MM.1S (cell line): ENCODE results near the gene COPS8.

Source experiments
- DNase-seq: peaks from one replicate; pipeline ENCODE4 v3.0.0-alpha.2; 2015
- H2AFZ ChIP-seq: fragments of 300-600 bp; sonication (generic); 2 replicates; pipeline ENCODE4 v1.6.0; 2016; ENCODE audit warnings: antibody characterized with exemption, low read length
- H3F3A ChIP-seq: fragments of 300-600 bp; sonication (generic); 2 replicates; pipeline ENCODE4 v1.6.1; 2016; ENCODE audit warnings: mild to moderate bottlenecking, antibody characterized with exemption, low read length, moderate library complexity, mixed read lengths; ENCODE audit not compliant: insufficient read depth
- H3K27ac ChIP-seq: fragments of 300-600 bp; sonication (generic); 2 replicates; pipeline ENCODE4 v1.5.1; 2016; ENCODE audit warnings: mild to moderate bottlenecking, low read length
- H3K27me3 ChIP-seq: fragments of 300-600 bp; sonication (generic); replicated peaks from 2 replicates; pipeline ENCODE4 v1.6.0; 2016; ENCODE audit warnings: low read length; ENCODE audit not compliant: insufficient read depth
- H3K36me3 ChIP-seq: fragments of 300-600 bp; sonication (generic); replicated peaks from 2 replicates; pipeline ENCODE4 v1.6.1; 2016; ENCODE audit warnings: mild to moderate bottlenecking, low read length, mixed read lengths; ENCODE audit not compliant: insufficient read depth
- H3K4me1 ChIP-seq: fragments of 300-600 bp; sonication (generic); 2 replicates; pipeline ENCODE4 v1.6.1; 2016; ENCODE audit warnings: low read length, mixed read lengths
- H3K4me2 ChIP-seq: fragments of 300-600 bp; sonication (generic); 2 replicates; pipeline ENCODE4 v1.6.0; 2016; ENCODE audit warnings: low read depth, low read length
- H3K4me3 ChIP-seq: fragments of 300-600 bp; sonication (generic); 2 replicates; pipeline ENCODE4 v1.5.1; 2016; ENCODE audit warnings: low read length, mixed read lengths
- H3K79me2 ChIP-seq: fragments of 300-600 bp; sonication (generic); 2 replicates; pipeline ENCODE4 v1.6.1; 2016; ENCODE audit warnings: mixed run types, low read length, mixed read lengths
- H3K9ac ChIP-seq: fragments of 300-600 bp; sonication (generic); 2 replicates; pipeline ENCODE4 v1.6.1; 2016; ENCODE audit warnings: low read length, mixed read lengths
- H3K9me2 ChIP-seq: fragments of 300-600 bp; sonication (generic); replicated peaks from 2 replicates; pipeline ENCODE4 v1.6.1; 2016; ENCODE audit warnings: mild to moderate bottlenecking, low read length, mixed read lengths; ENCODE audit not compliant: insufficient read depth
- H3K9me3 ChIP-seq: fragments of 300-600 bp; sonication (generic); replicated peaks from 2 replicates; pipeline ENCODE4 v1.6.1; 2016; ENCODE audit warnings: mild to moderate bottlenecking, low read length, mixed read lengths; ENCODE audit not compliant: insufficient read depth
- H4K20me1 ChIP-seq: fragments of 300-600 bp; sonication (generic); 2 replicates; pipeline ENCODE4 v1.6.1; 2016; ENCODE audit warnings: mild to moderate bottlenecking, low read length, moderate library complexity, mixed read lengths; ENCODE audit not compliant: insufficient read depth
- CTCF ChIP-seq: fragments of 300-600 bp; sonication (generic); IDR thresholded peaks from 2 replicates; pipeline ENCODE4 v1.5.1; 2016; ENCODE audit warnings: antibody characterized with exemption, low read length, mixed read lengths
- EZH2 ChIP-seq: fragments of 300-600 bp; sonication (generic); optimal IDR thresholded peaks from 2 replicates; pipeline ENCODE3; 2017; ENCODE audit warnings: low read depth, mild to moderate bottlenecking, antibody characterized with exemption, low read length, mixed read lengths
- EZH2phosphoT487 ChIP-seq: fragments of 300-600 bp; sonication (generic); IDR thresholded peaks from 2 replicates; pipeline ENCODE4 v1.6.1; 2018; ENCODE audit warnings: antibody characterized with exemption, low read length

The COPS8 gene

GRCh38 chr2:237042101-237042500, 43.6 kb upstream of the COPS8 start:
- H4K20me1 ChIP-seq: no peaks in the 10 kb centered on the region
- H3K36me3 ChIP-seq: no peaks in the 10 kb centered on the region
- no peak overlapping the region for H3K4me2 ChIP-seq
- no peak overlapping the region for H3K4me3 ChIP-seq
- no peak overlapping the region for H3K9ac ChIP-seq
- no peaks in the 10 kb centered on the region for H3K79me2 ChIP-seq
- DNase-seq: no peak
- H3F3A ChIP-seq: no peaks in the 10 kb centered on the region
- TF ChIP-seq CTCF (no peak), EZH2 (no peak), EZH2phosphoT487 (no peak)
- H2AFZ ChIP-seq: no peak overlapping the region
- H3K9me3 ChIP-seq: no peaks in the 10 kb centered on the region
- H3K9me2 ChIP-seq: no peaks in the 10 kb centered on the region
- H3K27ac ChIP-seq: no peak overlapping the region
- no peaks in the 10 kb centered on the region for H3K4me1 ChIP-seq
- no peaks in the 10 kb centered on the region for H3K27me3 ChIP-seq

- Histone ChIP-seq H3K36me3 (no peaks in the 10 kb centered on the region), H3K9me2 (no peaks in the 10 kb centered on the region), H3K4me1 (no peaks in the 10 kb centered on the region), H3K4me2 (no peak overlapping the region), H3K27ac (no peak overlapping the region), H3K79me2 (no peaks in the 10 kb centered on the region), H4K20me1 (no peaks in the 10 kb centered on the region), H3K9me3 (no peaks in the 10 kb centered on the region), H3K27me3 (no peaks in the 10 kb centered on the region), H3F3A (no peaks in the 10 kb centered on the region), H2AFZ (no peak overlapping the region), H3K4me3 (no peak overlapping the region), H3K9ac (no peak overlapping the region)
- no peak for DNase-seq
- TF ChIP-seq EZH2phosphoT487 (no peak), EZH2 (no peak), CTCF (no peak)
Observed at GRCh38 chr2:237043866-237044265, 41.8 kb upstream of the COPS8 start.

GRCh38 chr2:237044281-237044680, 41.4 kb upstream of the COPS8 start:
- H3F3A ChIP-seq: no peaks in the 10 kb centered on the region

More at GRCh38 chr2:237044281-237044680, 41.4 kb upstream of the COPS8 start:
- no peak for DNase-seq
- Histone ChIP-seq H3K4me2 (no peak overlapping the region), H3K36me3 (no peaks in the 10 kb centered on the region), H3K27ac (no peak overlapping the region), H2AFZ (no peak overlapping the region), H4K20me1 (no peaks in the 10 kb centered on the region), H3K9me2 (no peaks in the 10 kb centered on the region), H3K4me3 (no peak overlapping the region), H3K27me3 (no peaks in the 10 kb centered on the region), H3K9me3 (no peaks in the 10 kb centered on the region), H3K9ac (no peak overlapping the region), H3K79me2 (no peaks in the 10 kb centered on the region), H3K4me1 (no peaks in the 10 kb centered on the region)
- TF ChIP-seq EZH2phosphoT487 (no peak), CTCF (no peak), EZH2 (no peak)
